OCI-LY7 (cell line): Measurements from ENCODE around the gene SLC16A13. TPM values are rescaled to one million over a fixed set of nuclear protein-coding genes. Genes with fewer than 3 reads are reported as not detected.

Experiments
- BruUV-seq: library from RNA; stranded (reverse); fragments of 400-500 nt; replicated peaks from 2 replicates; lab custom pipeline; 2021; lab: Mats Ljungman, UMichigan
- CTCF ChIA-PET: fragments of 300-600 bp; sonication (Branson Sonifier 250); formaldehyde crosslinking; loops from one replicate; lab custom pipeline; 2022; ENCODE audit warnings: antibody characterized with exemption; ENCODE audit not compliant: unreplicated experiment; lab: Charles Lee
- POLR2A ChIA-PET: fragments of 300-600 bp; sonication (Branson Sonifier 250); formaldehyde crosslinking; loops from one replicate; lab custom pipeline; 2022; ENCODE audit warnings: antibody characterized with exemption; lab: Charles Lee
- DNase-seq: peaks from one replicate; pipeline ENCODE4 v3.0.0-alpha.2; 2015; ENCODE audit warnings: low spot score
- H2AFZ ChIP-seq: fragments of 200-600 bp; sonication (generic), shearing (Covaris generic); 2 replicates; pipeline ENCODE4 v1.6.1; 2014; ENCODE audit warnings: mild to moderate bottlenecking, antibody characterized with exemption, low read length, moderate library complexity
- H3K27ac ChIP-seq: fragments of 200-600 bp; sonication (generic); 2 replicates; pipeline ENCODE4 v1.5.1; 2014; ENCODE audit warnings: mixed run types, low read depth, mild to moderate bottlenecking, moderate library complexity, low read length, inconsistent platforms; ENCODE audit not compliant: poor library complexity, severe bottlenecking
- H3K36me3 ChIP-seq: fragments of 200-600 bp; sonication (generic); 2 replicates; pipeline ENCODE4 v1.6.1; 2014; ENCODE audit warnings: mild to moderate bottlenecking, antibody characterized with exemption, low read length, moderate library complexity, mixed read lengths; ENCODE audit not compliant: insufficient read depth
- H3K4me1 ChIP-seq: fragments of 200-600 bp; sonication (generic); 2 replicates; pipeline ENCODE4 v1.5.1; 2014; ENCODE audit warnings: mild to moderate bottlenecking, low read length; ENCODE audit not compliant: insufficient read depth, poor library complexity, severe bottlenecking
- H3K4me2 ChIP-seq: fragments of 200-600 bp; sonication (generic); 2 replicates; pipeline ENCODE4 v1.6.1; 2014; ENCODE audit warnings: mild to moderate bottlenecking, low read length
- H3K4me3 ChIP-seq: fragments of 200-600 bp; sonication (generic); 2 replicates; pipeline ENCODE4 v1.5.1; 2014; ENCODE audit warnings: mild to moderate bottlenecking, low read depth, low read length; ENCODE audit not compliant: poor library complexity, severe bottlenecking
- H3K79me2 ChIP-seq: fragments of 200-600 bp; sonication (generic); 2 replicates; pipeline ENCODE4 v1.6.1; 2016; ENCODE audit warnings: low read depth, mild to moderate bottlenecking, low read length, moderate library complexity, mixed read lengths; ENCODE audit not compliant: insufficient read depth
- H3K9me2 ChIP-seq: fragments of 200-600 bp; sonication (generic); 2 replicates; pipeline ENCODE4 v1.6.1; 2016; ENCODE audit warnings: mild to moderate bottlenecking, low read length, mixed read lengths; ENCODE audit not compliant: insufficient read depth
- H3K9me3 ChIP-seq: fragments of 200-600 bp; sonication (generic); 2 replicates; pipeline ENCODE4 v1.6.1; 2014; ENCODE audit warnings: mild to moderate bottlenecking, mixed run types, low read length, mixed read lengths
- H4K20me1 ChIP-seq: fragments of 200-600 bp; sonication (generic); 2 replicates; pipeline ENCODE4 v1.6.1; 2014; ENCODE audit warnings: mild to moderate bottlenecking, antibody characterized with exemption, low read length, moderate library complexity, mixed read lengths; ENCODE audit not compliant: insufficient read depth
- EZH2phosphoT487 ChIP-seq: fragments of 200-600 bp; sonication (generic); IDR thresholded peaks from 2 replicates; pipeline ENCODE4 v1.6.1; 2018; ENCODE audit warnings: low read depth, borderline replicate concordance, mild to moderate bottlenecking, mixed run types, antibody characterized with exemption, low read length, moderate library complexity, mixed read lengths
- intact Hi-C: fragments of 100-400 bp; cut with micrococcal nuclease; formaldehyde crosslinking; loops from one replicate; pipeline ENCODE4 v1.10.0; 2022; ENCODE audit not compliant: unreplicated experiment
- total RNA-seq, 2 experiments: library from RNA; depleted of rRNA in 1 of 2; stranded (reverse); fragments of >200 nt in 1 of 2; shearing (Covaris generic) in 1 of 2; gene quantifications; 2 replicates each; pipeline ENCODE4 v1.2.3, GENCODE V29; 2014 to 2022
- TF ChIP-seq, protein P1 (sequence below): fragments of 200-600 bp; sonication (generic); conservative IDR thresholded peaks from 2 replicates; pipeline ENCODE4 v1.5.1; 2014; ENCODE audit warnings: mild to moderate bottlenecking, antibody characterized with exemption, low read length, moderate library complexity, mixed read lengths

Gene SLC16A13
- total RNA-seq, 2 experiments from 2014 or later = 2.8 to 22.5 TPM

- CTCF ChIA-PET = no interaction called here
- Histone ChIP-seq H3K9me2 (no peaks in the 10 kb centered on the region), H3K4me3 (no peak overlapping the region), H4K20me1 (no peaks in the 10 kb centered on the region), H3K9me3 (no peaks in the 10 kb centered on the region), H3K79me2 (no peaks in the 10 kb centered on the region), H2AFZ (no peak overlapping the region), H3K4me1 (no peaks in the 10 kb centered on the region), H3K27ac (no peak overlapping the region), H3K36me3 (peaks cover 4% of the 10 kb centered on the region; the same call in 1 of the 2 replicates), H3K4me2 (no peak overlapping the region)
- no peak for DNase-seq
- TF ChIP-seq, protein P1, sequence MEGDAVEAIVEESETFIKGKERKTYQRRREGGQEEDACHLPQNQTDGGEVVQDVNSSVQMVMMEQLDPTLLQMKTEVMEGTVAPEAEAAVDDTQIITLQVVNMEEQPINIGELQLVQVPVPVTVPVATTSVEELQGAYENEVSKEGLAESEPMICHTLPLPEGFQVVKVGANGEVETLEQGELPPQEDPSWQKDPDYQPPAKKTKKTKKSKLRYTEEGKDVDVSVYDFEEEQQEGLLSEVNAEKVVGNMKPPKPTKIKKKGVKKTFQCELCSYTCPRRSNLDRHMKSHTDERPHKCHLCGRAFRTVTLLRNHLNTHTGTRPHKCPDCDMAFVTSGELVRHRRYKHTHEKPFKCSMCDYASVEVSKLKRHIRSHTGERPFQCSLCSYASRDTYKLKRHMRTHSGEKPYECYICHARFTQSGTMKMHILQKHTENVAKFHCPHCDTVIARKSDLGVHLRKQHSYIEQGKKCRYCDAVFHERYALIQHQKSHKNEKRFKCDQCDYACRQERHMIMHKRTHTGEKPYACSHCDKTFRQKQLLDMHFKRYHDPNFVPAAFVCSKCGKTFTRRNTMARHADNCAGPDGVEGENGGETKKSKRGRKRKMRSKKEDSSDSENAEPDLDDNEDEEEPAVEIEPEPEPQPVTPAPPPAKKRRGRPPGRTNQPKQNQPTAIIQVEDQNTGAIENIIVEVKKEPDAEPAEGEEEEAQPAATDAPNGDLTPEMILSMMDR = no peak
- TF ChIP-seq EZH2phosphoT487 = no peak
- intact Hi-C loops = no loop called here
- POLR2A ChIA-PET = no interaction called here
- BruUV-seq = no TSS peak
These were observed 41.1 kb upstream of the SLC16A13 start for GRCh38 chr17:6994666-6995256.

DNA sequence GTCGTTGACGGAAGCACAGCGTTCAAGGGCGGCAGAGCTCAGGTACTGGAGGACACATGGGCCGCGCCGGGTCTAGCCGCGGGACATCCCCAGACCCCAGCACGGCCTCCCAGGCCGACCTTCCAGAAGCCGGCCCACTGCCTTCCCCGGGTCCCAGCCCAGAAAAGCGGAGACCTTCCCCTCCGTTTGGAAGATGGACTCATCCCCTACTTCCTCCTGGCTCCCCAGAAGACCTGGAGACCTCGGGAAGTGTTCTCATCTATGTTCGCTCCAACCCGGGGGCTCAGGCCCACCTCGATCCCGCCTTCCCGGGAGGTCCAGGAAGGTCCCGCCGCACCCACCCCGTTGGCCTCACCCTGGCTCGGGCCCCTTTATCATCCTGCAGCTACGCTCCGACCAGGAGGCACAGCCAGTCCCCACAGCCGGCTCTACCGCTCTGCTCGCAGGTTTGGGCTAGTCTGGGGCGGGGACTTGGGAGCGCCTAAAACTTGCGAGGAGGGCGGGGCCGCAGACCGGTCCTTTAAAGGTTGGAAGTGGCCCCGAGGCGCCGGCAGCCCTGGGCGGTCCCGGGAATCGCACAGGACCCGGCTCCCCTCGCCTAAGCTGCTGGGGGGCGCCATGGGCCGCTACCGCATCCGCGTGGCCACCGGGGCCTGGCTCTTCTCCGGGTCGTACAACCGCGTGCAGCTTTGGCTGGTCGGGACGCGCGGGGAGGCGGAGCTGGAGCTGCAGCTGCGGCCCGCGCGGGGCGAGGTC is 40.1 kb upstream of the SLC16A13 start, which contains the start of gene ALOX12:
TSS of gene ALOX12 (plus strand) at position 550 of the 756 bp plus-strand sequence. CDS start at position 619, 69 bp downstream.
- TF ChIP-seq, protein P1 = no peak
- no peak for TF ChIP-seq EZH2phosphoT487
- Histone ChIP-seq H3K4me1 (no peaks in the 10 kb centered on the region), H3K9me2 (no peaks in the 10 kb centered on the region), H3K4me3 (no peak within 1 kb of the TSS), H3K4me2 (no peak within 1 kb of the TSS), H4K20me1 (no peaks in the 10 kb centered on the region), H3K79me2 (no peaks in the 10 kb centered on the region), H2AFZ (no peak within 1 kb of the TSS), H3K27ac (no peak within 1 kb of the TSS), H3K36me3 (peaks cover 11% of the 10 kb centered on the region; the same call in 1 of the 2 replicates), H3K9me3 (no peaks in the 10 kb centered on the region)
- BruUV-seq = no TSS peak
- no peak for DNase-seq
- POLR2A ChIA-PET = interaction anchor here (0.6 kb wide), 2 partner anchors 15 to 464 kb away, joined by 3 read pairs; no protein-coding TSS in a partner anchor
- intact Hi-C loops = no loop called here
- CTCF ChIA-PET = no interaction called here
